T47D (cell line): ENCODE data around the gene PI4KA.

Experiments
- DNase-seq, 2 experiments: peaks; one replicate each; pipeline versions ENCODE4 v3.0.0 to v3.0.0-alpha.2; 2011 to 2012; ENCODE audit warnings: low read depth in 1 of 2, low spot score in 1 of 2
- JUND ChIP-seq: IDR thresholded peaks from 2 replicates; pipeline ENCODE4 v1.6.1; 2012; ENCODE audit warnings: low read depth
- in situ Hi-C: cut with HindIII; loops from 2 replicates; pipeline ENCODE4 v1.10.0; 2016; ENCODE audit warnings: low sequenced_read_pairs, low pct_unique_long_range_greater_than_20kb

The PI4KA gene

GRCh38 chr22:20787746-20788626 is 70.6 kb downstream of the PI4KA start:
- in situ Hi-C loops = no loop called here
- TF ChIP-seq JUND = no peak
- no peak for DNase-seq

GRCh38 chr22:20787223-20787622 is 71.4 kb downstream of the PI4KA start:
- DNase-seq = no peak
- in situ Hi-C loops = no loop called here
- TF ChIP-seq JUND = no peak

GRCh38 chr22:20786536-20786979 is 72.1 kb downstream of the PI4KA start:
- in situ Hi-C loops = no loop called here
- no peak for DNase-seq
- TF ChIP-seq JUND = no peak

GRCh38 chr22:20786048-20786447 is 72.6 kb downstream of the PI4KA start:
- in situ Hi-C loops = no loop called here
- TF ChIP-seq JUND = no peak
- DNase-seq = no peak

- DNase-seq = no peak
- in situ Hi-C loops = no loop called here
- TF ChIP-seq JUND = no peak
These were observed 73.2 kb downstream of the PI4KA start for GRCh38 chr22:20785415-20785814.

- in situ Hi-C loops = no loop called here
- DNase-seq = peak in 1 of 2 experiments; percentile 41
- no peak for TF ChIP-seq JUND
These were observed 74.5 kb downstream of the PI4KA start for GRCh38 chr22:20783844-20784723.

GRCh38 chr22:20783300-20783673 is 75.3 kb downstream of the PI4KA start:
- DNase-seq = no peak
- in situ Hi-C loops = no loop called here
- no peak for TF ChIP-seq JUND

GRCh38 chr22:20782596-20783299 is 75.9 kb downstream of the PI4KA start:
- TF ChIP-seq JUND = no peak
- in situ Hi-C loops = no loop called here
- DNase-seq = no peak

GRCh38 chr22:20782083-20782482 is 76.5 kb downstream of the PI4KA start:
- in situ Hi-C loops = no loop called here
- DNase-seq = no peak
- no peak for TF ChIP-seq JUND

- TF ChIP-seq JUND = no peak
- in situ Hi-C loops = no loop called here
- DNase-seq = no peak
These were observed 77.2 kb downstream of the PI4KA start for GRCh38 chr22:20781272-20781990.

- no peak for TF ChIP-seq JUND
- in situ Hi-C loops = no loop called here
- no peak for DNase-seq
These were observed 78.8 kb downstream of the PI4KA start for GRCh38 chr22:20779818-20780158.
